ES-I3 (cell line): ENCODE measurements around the gene C19orf44.

Experiments
- H3K36me3 ChIP-seq: 2 replicates; pipeline ENCODE4 v1.6.1; 2013; ENCODE audit warnings: mild to moderate bottlenecking, low read length, control low read depth, moderate library complexity; ENCODE audit not compliant: insufficient read depth
- H3K4me1 ChIP-seq: 2 replicates; pipeline ENCODE4 v1.6.1; 2013; ENCODE audit warnings: mild to moderate bottlenecking, control low read depth, low read length; ENCODE audit not compliant: insufficient read depth
- H3K9ac ChIP-seq: 2 replicates; pipeline ENCODE4 v1.6.1; 2013; ENCODE audit warnings: low read depth, mild to moderate bottlenecking, low read length, moderate library complexity
- H3K9me3 ChIP-seq: 2 replicates; pipeline ENCODE4 v1.6.1; 2013; ENCODE audit warnings: mild to moderate bottlenecking, low read length, moderate library complexity; ENCODE audit not compliant: control insufficient read depth, insufficient read depth

C19orf44 gene

DNA sequence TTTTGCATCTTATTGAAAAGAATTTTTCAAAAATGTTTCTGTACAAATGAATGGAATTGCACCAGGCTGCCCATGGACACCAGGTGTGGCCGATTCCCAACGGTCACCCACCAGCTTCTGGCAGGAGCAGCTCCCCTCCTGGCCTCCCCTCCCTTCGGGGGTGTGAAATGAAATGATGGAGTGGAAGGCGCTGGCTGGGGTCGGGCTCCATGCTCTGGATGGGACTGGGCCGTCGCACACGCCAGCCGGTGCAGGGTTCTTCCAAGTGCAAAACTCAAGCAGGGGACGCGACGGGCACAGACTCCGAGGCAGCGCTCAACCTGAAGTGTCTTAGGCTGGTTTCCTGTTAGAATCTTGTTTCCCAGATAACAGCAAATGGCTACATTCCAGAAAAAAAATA, 21.9 kb downstream of the C19orf44 start:
- H3K9me3 ChIP-seq: no peaks in the 10 kb centered on the region
- no peaks in the 10 kb centered on the region for H3K4me1 ChIP-seq
- H3K9ac ChIP-seq: no peak overlapping the region
- peaks cover 14% of the 10 kb centered on the region for H3K36me3 ChIP-seq

DNA sequence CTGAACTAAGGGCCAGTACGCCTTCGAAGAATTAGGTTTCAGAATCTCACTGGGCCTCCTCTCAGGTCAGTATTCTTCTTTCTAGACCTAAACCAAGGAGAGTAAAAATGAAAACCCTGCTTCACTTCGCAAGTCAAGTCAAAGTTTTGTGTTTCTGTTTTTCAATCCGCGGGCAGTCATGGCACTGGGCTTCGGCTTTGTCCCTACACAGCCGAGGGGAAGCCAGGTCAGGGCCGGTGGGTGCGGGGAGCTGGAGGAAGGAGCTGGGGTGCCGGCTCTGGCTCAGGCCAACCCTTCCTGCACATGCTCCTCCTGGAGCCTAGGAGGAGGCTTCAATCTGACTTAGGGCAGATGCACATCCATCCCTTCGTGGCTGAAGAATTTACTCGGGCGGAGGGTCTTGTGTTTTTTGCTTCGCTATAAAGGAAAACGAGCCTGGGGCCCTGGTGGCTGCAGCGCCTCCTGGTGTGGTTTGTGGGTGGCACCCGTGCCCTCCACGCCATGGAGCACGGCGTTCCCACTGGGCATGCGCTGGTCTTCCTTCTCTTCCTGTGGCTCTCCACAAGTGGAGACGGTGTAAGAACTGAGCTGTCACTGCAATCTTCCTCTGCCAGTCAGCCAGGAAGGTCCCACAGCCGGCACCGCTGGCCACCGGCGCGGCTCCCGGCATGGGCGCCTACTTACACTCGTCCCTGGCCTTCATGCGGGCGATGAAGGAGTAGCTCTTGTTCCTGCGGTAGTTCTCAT, 22.5 kb downstream of the C19orf44 start:
- Histone ChIP-seq H3K4me1 (no peaks in the 10 kb centered on the region), H3K9me3 (no peaks in the 10 kb centered on the region), H3K9ac (no peak overlapping the region), H3K36me3 (peaks cover 16% of the 10 kb centered on the region)

DNA sequence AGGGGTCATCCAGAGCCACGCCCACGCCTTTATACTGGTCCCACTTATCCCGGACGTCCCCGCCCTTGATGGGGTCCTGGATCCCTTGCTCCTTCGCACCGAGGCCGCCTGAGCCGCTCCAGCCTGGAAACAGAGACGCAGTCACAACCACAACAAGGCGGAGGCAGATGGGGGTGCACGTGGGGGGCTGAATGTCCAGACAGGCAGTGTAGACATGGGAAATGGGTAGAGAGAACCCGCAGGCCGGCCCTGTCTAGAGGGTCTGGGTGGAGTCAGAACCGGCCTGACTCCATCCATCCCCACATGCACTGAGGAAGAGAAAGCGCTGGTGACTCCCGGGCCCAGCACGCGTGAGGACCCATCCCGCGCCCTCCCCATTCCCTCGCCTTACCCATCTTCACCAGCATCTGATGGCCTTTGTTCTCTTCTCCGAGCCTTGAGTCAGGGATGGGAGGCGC, 23.1 kb downstream of the C19orf44 start:
- no peak overlapping the region for H3K9ac ChIP-seq
- H3K9me3 ChIP-seq: no peaks in the 10 kb centered on the region
- peaks cover 21% of the 10 kb centered on the region for H3K36me3 ChIP-seq
- no peaks in the 10 kb centered on the region for H3K4me1 ChIP-seq

DNA sequence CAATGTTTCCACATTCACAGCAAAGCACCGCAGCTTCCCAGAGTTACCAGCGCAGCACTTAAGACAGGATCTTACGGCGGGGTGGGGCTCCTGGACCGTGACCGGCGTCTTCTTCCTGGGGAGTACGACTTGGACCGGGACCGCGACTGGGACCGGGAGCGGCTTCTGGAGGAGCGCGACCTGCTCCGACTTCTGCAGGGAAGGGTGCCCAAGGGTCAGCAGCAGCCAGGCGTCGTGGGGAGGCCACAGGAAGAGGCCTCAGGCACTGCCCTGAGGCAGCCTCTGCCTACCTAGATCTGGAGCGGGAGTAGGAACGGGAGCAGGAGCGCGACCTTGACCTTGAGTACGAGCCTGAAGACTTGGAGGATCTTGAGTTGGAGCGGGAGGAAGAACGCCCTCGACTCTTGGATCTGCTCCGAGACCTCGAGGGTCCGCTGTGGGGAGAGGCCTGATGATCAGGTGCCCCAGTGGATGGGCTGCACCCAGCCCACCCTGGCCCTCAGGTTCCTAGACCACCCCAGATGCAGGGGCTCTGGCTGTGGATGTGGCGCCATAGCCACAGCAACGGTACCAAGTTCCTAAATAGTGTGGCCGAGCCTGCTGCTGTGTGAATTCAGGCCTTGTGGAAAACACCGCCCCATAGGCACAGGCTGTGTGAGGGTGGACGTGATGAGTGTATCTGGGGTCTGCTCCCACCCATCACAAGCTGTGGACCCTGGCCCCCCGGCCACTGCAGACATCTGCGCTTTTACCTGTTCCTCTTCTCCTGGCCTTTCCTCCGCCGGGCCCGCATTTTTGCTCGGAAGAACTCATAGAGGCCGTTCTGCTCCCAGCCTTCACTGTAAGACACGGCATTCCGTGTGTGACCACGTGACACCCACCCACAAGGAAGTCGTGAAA, 24.1 kb downstream of the C19orf44 start:
- peaks cover 21% of the 10 kb centered on the region for H3K36me3 ChIP-seq
- no peaks in the 10 kb centered on the region for H3K4me1 ChIP-seq
- no peaks in the 10 kb centered on the region for H3K9me3 ChIP-seq
- H3K9ac ChIP-seq: no peak overlapping the region

DNA sequence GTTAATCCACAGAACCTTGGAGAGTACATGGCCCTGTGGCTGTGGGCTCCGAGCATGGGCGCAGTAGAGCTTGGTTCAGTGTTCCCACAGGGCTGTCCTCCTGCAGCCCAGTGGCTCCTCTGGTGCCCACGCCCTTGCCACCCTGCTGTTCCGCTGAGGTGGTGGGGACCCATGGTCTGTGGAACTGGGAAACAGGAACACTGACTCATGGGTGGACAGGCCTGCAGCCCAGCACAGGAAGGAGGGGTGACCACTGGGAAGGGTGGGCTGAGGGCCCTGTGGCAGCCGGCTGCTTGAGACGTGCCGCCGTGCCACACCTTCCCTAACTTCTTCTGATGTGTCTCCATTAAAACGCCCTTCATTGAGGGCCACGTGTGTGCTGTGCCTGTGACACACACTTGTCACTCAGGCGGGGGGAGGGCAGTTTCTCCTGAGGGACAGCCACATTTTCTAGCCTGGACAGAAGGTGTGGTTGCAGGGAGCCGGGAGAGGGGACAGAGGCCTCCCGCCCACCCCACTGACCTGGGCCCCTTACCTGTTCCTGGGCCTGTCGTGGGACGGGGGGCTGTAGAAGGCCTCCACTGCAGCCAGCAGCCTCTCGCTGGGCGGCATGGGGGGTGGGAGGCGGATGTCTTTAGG, 24.9 kb downstream of the C19orf44 start:
- H3K4me1 ChIP-seq: no peaks in the 10 kb centered on the region
- H3K9me3 ChIP-seq: no peaks in the 10 kb centered on the region
- peaks cover 21% of the 10 kb centered on the region for H3K36me3 ChIP-seq
- no peak overlapping the region for H3K9ac ChIP-seq

DNA sequence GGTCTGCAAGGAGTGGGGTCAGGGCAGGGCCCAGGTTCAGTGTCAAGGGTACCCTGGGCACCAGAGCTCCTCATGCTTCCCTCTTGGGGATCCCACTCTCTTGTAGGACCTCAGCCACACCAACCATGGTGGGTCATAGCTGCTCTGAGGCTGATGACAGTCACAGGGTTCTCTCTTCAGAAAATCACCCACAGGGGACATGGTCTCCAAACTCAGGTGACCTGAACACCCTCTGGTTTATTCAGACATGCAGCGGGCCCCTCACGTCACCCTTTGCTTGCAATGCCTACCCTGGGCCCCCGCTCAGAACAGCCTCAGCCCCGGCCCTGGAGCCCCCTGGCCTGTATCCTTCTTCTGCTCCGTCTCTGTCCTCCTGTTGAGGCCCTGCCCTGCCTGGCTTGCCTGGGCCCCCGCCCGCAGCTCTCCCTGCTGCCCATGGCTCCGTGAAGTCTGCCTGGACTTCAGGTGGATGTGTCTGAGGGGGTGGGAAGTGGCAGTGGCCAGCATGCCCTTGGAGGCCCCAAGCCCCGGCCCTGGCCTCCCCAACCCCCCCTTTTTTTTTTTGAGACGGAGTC, 25.6 kb downstream of the C19orf44 start:
- Histone ChIP-seq H3K4me1 (no peaks in the 10 kb centered on the region), H3K9ac (no peak overlapping the region), H3K36me3 (peaks cover 25% of the 10 kb centered on the region), H3K9me3 (no peaks in the 10 kb centered on the region)

DNA sequence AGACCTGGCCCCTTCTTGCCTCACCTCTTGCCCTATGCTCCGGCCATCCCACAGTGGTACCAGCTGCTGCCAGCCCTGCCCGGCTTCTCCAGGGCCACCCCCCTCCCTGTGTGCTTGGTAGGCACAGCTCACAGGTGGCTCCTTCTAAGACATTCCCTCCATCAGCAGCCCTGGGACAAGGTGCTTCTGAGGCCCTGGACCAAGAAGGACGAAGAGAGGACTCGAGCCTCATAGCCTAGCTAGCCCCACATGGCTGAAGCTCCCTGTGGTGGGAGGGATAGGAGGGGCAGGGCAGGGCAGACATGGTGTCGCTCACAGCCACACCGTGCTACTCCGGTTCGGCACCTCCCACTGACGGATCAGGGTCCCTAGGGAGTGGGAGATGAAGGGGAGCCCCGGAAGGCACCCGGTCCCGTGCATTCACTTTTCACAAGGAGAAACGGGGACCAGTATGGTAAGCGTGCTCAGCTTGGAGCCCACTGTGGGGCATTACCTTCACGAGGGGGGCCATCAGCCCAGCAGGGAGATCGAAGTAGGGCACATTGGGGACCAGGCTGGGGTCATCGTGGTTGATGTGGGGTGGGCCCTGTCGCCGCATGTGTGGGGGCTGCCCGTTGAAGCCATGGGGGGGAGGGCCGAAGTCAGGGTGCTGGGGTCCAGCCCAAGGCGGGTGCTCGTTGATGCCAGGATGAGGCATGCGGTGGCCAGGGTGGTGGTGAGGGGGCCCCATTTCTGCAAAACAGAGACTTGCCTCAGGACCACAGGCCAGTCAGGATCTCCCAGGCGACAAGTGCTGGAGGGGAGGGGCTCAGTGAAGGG, 26.6 kb downstream of the C19orf44 start:
- H3K36me3 ChIP-seq: peaks cover 29% of the 10 kb centered on the region

DNA sequence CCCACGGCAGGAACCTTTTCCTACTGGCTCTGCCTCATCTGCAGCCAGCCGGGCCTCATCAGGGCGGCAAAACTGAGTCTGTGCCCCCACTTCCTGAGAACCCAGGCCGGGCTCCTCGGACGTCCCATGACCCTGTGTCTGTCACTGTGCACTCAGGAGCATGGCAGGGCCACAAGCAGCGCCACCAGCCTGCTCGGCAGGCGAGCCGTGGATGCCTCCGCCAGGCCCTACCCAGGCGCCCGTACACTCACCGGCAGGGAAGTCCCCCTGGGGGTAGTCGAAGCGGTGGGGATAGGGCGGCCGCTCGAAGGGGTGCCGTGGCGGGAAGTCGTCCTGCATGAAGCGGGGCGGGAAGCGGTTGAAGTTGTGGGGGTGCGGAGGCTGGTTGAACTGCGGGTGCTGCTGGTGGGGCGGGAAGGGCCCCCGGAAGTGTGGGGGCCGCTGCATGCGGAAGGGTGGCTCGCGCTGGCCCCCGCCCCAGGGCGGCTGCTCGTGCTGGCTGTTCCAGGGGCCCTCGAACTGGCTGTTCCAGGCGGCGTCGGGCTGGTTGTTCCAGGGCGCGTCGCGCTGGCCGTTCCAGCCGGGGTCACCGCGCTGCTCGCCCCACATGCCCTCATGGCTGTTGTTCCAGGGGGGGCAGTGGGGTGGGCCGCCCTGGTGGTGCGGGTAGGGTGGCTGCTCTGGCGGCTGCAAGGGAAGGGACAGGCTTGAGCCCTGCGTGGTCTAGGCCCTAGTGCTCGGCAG, 29.0 kb downstream of the C19orf44 start:
- Histone ChIP-seq H3K9me3 (no peaks in the 10 kb centered on the region), H3K36me3 (peaks cover 31% of the 10 kb centered on the region), H3K9ac (no peak overlapping the region), H3K4me1 (no peaks in the 10 kb centered on the region)

More for the DNA sequence above, 26.6 kb downstream of the C19orf44 start:
- Histone ChIP-seq H3K9me3 (no peaks in the 10 kb centered on the region), H3K4me1 (no peaks in the 10 kb centered on the region), H3K9ac (no peak overlapping the region)

DNA sequence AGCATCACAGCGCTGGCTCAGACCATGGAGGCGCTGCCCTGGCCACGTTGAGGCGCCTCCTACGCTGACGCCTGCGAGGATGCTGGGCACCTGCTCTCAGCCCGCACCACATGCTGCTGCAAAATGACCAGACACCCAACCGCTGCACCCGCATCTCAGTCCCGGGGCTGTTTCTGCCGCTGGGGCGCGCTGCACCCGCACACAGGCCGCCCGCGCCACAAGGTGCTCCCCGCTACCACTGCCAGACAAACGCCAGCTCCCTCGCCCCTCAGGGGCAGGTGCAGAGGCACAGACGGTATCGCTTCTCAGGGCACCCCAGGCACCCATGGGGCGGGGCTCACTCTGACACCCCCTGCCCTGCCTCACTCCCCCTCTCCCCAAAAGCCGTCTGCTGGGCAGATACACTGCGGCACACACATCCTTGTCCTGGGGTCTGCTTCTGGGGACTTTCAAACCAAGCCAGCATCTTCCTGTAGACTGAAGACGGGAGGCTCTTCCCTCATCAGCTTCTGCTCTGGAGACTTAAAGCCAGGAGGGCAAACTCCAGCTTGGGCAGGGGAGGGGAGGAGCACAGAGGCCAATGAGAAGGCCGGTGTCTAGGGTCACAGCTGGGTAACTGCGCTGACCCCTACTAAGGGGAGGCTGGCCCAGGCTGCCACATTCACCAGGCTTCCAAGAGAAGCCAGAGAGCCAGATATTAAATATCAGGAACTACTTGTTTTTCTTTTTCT, 29.7 kb downstream of the C19orf44 start:
- H3K4me1 ChIP-seq: no peaks in the 10 kb centered on the region
- H3K9ac ChIP-seq: no peak overlapping the region
- no peaks in the 10 kb centered on the region for H3K9me3 ChIP-seq
- H3K36me3 ChIP-seq: peaks cover 24% of the 10 kb centered on the region

DNA sequence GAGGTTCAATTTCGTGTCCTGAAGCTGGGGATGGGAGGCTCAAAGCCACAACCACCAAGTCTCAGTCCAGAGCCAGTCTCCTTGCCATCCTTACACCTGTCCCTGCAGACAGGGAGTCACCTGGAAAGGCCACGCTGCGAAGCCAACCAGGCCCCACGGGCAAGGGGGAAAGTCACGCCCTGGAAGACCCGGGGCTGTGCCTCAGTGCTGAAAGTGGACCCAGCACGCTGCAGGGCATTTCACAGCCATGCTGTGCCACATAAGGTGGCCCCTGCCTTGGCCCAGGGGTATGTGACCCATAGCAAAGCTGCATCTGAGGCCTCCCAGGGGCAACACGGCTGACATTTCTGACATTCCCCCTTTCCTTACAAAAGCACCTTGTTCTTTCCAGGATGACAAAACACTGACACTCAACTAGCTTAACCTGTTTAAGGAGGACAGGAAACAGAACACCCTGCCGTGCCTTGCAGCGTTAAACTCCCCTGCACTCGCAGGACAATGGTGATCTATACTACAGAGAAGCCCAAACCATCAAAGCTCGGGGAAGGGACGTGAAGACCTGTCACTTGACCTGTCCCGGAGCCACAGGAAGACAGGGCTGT, 31.2 kb downstream of the C19orf44 start:
- H3K4me1 ChIP-seq: no peaks in the 10 kb centered on the region
- no peaks in the 10 kb centered on the region for H3K9me3 ChIP-seq
- peaks cover 28% of the 10 kb centered on the region for H3K36me3 ChIP-seq
- H3K9ac ChIP-seq: no peak overlapping the region

DNA sequence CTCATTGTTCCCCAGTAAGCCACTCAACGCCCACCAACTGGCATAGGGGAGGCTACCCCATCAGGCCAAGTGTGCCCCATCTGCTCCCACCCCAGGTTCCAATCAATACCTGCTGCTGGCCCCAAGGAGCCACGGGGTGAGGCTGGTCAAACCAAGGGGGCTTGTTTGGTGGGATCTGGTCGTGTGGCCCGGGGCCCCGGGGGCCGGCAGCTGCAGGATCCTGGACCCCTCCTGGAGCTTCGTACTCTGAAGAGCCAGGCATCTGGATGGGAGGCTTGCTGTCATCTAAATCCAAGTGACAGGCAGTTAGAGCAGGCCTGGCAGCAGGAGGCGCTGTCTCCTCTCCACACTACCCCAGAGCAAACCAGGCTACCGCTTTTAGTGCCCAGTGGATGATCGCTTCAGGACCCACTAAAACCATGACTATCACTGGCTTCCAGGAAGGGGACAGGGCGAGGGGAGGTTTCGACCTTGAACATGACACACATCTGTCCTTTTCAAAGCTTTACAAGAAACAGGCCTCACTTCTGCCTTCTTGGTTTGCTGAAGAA, 31.9 kb downstream of the C19orf44 start:
- Histone ChIP-seq H3K9ac (no peak overlapping the region), H3K36me3 (peaks cover 29% of the 10 kb centered on the region), H3K4me1 (no peaks in the 10 kb centered on the region), H3K9me3 (no peaks in the 10 kb centered on the region)

DNA sequence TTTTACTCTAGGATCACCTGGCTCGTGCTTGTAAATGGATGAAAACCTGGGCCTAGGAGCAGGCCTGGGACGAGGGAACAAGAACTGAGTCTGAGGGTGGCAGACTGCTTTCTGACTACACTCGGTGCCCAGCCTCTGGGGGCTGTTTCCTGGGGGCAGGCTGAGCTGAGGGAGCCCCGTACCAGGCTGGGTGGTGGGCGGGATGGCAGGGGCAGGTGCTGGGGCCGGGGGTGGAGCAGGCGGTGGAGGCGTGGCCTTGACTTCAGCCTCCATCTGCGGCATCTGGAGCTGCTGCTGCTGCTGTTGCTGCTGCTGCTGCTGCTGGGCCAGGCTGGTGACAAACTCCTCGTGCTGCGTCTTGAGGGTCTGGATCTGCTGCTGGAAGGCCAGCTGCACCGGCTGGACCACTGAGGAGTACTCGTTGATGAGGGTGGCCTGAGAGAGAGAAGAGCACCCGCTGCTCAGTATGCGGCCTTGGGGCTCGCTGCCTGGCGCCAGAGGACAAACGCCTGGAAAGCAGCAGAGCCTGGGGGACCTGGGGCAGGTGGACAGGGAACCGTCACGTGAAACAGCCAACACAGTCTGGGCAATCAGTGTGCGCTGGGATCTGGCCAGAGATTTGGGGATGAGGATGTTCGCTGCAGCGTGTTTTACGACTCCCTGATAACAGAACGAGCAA, 33.4 kb downstream of the C19orf44 start:
- H3K4me1 ChIP-seq: no peaks in the 10 kb centered on the region
- H3K9ac ChIP-seq: no peak overlapping the region
- H3K9me3 ChIP-seq: no peaks in the 10 kb centered on the region
- peaks cover 23% of the 10 kb centered on the region for H3K36me3 ChIP-seq
